Activated CD4-positive, CD25-positive, alpha-beta regulatory T cell treated with anti-CD3 and anti-CD28 coated beads, Interleukin-2, amount 50 U/mL, for 16 hours (primary cell): ENCODE measurements around the gene RPS19.
"Not testable (repeated sequence)": the region's sequence is repeated elsewhere in the genome, so short reads cannot be mapped to it uniquely, and the experiment has no call there.

Source experiments
- DNase-seq: peaks from one replicate; pipeline ENCODE4 v3.0.0-alpha.2; 2020; ENCODE audit warnings: low read depth, low spot score

The RPS19 gene

GRCh38 chr19:41901707-41902360 lies 41.8 kb downstream of the RPS19 start:
- no peak for DNase-seq

DNA sequence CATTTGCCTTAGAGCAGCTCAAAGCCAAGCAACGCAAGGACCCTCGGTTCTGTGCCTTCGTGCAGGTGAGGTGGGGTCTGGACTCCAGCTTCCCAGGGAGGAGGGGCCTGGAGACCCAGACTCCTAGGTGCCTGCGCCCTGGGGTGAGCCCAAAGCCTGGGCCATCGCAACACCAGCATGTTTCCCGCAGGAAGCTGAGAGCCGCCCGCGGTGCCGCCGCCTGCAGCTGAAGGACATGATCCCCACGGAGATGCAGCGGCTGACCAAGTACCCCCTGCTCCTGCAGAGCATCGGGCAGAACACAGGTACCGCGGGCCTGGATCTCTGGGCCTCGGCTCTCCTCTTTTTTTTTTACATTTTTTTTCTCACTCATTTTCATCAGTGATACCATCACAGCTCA lies 42.5 kb downstream of the RPS19 start:
- DNase-seq = no peak

GRCh38 chr19:41903193-41903953 lies 43.3 kb downstream of the RPS19 start:
- no peak for DNase-seq

GRCh38 chr19:41904118-41904870 lies 44.2 kb downstream of the RPS19 start:
- DNase-seq = no peak

DNA sequence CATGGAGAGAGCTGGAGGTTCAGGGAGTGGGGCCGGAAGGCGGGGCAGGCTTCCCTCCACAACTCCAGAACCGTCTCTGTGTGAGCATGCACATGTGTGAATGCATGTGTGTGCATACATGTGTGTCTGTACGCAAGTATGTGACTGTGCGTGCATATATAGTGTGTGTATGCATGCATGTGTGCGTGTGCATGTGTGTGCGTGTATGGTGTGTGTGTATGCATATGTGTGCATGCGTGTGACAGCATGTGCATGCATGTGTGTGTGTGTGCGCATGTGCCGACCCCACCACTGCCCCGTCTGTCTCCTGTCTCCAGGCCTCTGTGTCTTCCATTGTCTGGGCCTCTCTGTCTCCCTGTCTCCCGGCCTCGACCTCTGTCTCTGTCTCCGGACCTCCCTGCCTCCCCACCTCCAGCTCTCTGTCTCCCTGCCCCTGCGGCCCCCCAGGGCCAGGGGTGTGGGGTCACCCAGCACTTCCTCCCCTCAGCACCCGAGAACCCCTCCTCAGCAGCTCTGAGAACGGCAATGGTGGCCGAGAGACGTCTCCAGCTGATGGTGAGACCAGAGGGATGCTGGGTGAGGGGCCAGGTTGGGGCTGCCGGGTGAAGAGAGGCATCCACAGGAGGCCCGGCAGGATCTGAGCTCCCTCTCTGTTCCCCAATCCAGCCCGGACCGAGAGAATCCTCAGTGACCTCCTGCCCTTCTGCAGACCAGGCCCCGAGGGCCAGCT lies 45.4 kb downstream of the RPS19 start:
- DNase-seq = no peak

GRCh38 chr19:41906271-41906670 lies 46.2 kb downstream of the RPS19 start:
- DNase-seq = no peak

- no peak for DNase-seq
Observed at GRCh38 chr19:41906916-41907680, 47.0 kb downstream of the RPS19 start.

- DNase-seq = no peak
Observed at GRCh38 chr19:41907994-41908615, 48.0 kb downstream of the RPS19 start.

DNA sequence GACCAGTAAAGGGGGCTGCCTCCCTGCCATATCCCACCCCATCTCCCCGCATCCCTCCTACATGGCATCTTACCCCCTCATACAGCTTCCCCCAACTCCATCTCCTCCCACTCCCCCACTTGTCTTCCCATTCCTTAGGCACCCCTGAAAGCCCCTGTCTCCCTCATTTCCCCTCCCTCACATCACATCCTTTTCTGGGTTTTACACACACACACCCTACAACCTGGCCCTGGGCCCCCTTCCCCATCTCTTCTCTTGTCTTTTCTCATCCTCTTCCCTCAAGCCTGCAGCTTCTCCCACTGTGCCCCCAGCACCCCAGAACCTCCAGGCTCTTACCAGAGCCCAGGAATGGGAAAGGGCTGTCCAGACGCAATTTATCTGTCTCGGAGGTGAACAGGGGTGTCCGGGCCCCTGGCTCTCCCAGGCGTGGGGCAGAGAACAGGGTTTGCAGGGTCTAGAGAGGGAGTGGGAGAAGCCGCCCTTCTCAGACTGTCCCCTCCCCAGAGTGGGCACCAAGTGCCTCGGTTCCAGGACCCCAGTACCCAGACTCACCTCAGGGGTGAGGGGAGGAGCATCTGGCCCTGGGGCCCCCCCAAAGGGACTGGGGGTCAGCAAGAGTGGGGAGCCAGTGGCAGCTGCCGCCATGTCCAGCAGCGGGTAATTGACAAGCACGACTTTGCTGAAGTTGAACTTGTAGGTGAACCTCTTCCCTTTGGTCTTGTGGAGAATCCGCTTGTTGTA lies 48.8 kb downstream of the RPS19 start:
- DNase-seq = no peak

DNA sequence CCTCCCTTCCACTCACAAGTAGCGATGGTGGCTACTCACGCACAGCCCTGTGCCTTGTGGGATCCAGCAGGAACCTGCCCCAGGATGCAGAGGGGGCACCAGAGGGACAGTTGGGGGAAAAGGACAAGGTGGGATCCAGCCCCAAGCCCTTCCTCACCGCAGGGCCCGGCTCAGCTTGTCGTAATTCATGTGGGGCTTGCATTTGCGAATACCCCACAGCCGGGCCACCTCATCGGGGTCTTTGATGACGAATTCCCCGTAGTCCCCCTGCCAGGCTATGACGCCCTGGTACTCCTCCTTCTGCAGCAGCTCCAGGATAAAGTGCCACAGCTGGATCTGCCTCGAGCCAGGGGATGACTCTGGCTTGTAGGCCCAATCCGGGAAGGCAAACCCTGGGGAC lies 49.7 kb downstream of the RPS19 start:
- no peak for DNase-seq

DNA sequence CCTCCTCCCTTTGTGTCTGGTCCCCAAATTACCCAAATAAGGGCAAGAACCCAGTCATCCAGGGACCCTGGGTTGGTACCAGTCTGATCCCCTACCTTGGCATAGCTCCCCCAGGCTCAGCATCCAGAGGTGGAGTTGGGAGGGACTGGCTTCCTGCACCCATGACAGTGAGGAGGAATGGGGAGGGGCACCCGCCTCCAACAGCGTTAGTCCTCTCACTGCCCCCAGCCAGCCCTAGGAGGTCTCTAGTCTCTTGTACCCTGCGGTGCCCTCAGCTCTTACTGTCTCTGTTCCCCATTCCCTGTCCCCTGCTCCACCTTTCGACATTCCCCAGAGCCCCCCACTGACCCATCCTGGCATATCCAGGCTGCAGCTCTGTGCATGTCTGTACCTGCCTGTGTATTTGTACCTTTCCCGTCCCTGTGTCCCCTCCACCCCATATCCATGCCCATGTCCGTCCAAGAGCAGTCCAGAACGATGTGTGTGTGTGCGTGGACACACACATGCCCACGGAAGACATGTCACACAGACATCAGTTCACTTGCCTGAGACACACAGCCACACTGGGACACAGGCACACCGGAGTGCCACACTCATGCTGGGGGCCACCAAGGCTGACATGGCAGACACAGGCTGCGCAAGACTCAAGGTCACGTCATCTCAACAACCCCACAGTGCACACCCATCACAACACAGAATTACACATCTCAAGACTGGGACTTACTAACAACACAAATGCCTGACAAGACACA lies 50.4 kb downstream of the RPS19 start:
- DNase-seq = no peak

GRCh38 chr19:41910992-41911888 lies 51.2 kb downstream of the RPS19 start:
- DNase-seq = no peak

GRCh38 chr19:41911889-41912731 lies 52.1 kb downstream of the RPS19 start:
- DNase-seq = no peak

- DNase-seq = no peak
Observed at GRCh38 chr19:41912899-41913537, 53.0 kb downstream of the RPS19 start.

DNA sequence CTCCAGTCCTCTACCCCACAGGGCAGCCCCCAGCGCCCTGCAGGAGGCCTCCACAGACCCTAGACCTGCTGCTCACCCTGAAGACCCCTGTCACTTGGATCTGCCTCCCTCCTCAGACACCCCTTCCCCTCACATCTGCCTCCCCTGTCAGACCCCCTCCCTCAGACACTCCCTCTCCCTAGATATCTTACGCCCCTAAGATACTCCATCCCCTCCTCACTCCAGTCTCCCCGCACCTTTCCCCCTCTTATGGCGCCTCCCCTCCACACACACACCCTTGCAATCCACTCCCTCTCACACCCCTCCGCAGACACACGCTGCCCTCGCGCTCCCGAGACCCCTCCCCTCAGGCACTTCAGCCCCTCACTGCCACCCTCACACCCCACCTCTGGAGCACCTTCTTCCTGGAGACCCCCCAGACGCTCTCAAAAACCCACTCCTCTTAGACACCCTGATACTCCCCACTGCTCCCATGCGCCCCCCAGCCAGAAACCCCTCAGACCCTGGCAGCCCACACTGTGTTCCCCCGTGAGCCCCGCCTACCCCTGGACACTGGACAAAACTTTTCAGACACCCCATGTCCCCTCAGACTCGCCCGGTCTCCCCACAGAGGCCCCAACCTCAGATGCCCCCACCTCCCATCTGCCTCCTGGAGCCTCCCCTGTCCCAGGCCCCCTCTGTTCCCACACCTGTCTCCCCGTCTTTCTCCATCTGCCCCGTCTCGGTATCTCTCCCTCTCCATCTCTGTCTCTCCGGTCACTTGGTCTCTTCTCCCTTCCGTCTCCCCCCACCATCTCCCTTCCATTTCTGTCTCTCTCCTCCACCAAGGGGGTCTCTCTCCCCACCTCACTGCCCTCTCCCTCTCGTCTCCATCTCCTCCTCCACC lies 53.7 kb downstream of the RPS19 start:
- no peak for DNase-seq

- not testable (repeated sequence) for DNase-seq
Observed at GRCh38 chr19:41914424-41914834, 54.4 kb downstream of the RPS19 start.
